ENCODE data around the gene ANO7. TPM values are rescaled to one million over a fixed set of nuclear protein-coding genes. Genes with fewer than 3 reads are reported as not detected.

ANO7 gene
- total RNA-seq, 1 donor from 2014 or later = 1.2 TPM

DNA sequence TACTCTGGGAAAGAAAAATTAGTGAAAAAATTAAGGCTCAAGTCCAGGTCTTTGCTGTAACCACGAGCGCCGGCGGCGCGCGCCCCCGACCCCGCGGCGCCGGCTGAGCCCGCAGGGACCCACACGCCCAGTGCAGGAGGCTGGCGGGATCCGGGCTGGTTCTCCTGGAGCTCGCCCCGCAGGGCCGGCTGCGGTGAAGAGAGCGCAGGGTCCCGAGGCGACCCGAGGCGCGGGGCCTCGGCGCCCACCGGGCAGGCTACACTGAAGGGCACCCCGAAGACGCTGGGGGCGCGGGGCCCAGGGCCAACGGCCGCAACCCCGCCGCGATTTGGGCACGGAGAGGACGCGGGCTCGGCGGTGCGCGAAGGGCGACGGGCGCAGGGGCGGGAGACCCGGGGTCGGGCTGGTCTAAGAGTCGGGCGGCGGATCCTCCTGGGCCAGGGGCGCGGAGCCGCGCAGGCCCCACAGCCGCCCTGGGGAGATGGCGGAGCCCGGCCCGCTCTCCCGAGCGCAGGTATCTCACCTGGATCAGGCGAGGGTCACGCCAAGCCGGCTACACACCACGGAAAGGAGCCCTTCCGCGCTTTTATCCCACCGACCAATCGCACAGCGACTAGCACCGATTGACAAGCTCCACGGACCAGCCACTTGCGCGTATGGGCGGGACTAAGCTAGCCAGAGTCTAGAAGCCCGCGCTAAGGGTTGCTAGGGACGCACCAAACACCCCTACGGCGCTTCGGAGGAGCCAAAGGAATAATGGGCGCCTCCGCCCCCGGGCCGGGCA is 39.4 kb upstream of the ANO7 start, which contains the start of gene PASK:
PASK (minus strand) TSS at position 582 of the 784 bp plus-strand sequence. CDS start 6,440 bp downstream, outside the sequence.
- POLR2A ChIA-PET = interaction anchor here (0.6 to 5.5 kb wide), 16 partner anchors 9 to 235 kb away, joined by 3 to 137 read pairs (median 6); partner anchors contain the start of genes HDLBP, MTERF4 and SEPTIN2
- peak; percentile 78 for DNase-seq
- intact Hi-C loops (cut with micrococcal nuclease) = loop anchor here (1.0 kb wide), 1 partner anchor 207 kb away; the partner anchor contains the start of gene FARP2
- Mint-ChIP-seq H3K4me1 (peaks cover 26% of the 10 kb centered on the region), H3K27ac (peak within 1 kb of the TSS; percentile 95), H3K27me3 (no peaks in the 10 kb centered on the region), H3K4me3 (peak within 1 kb of the TSS; percentile 100), H3K9me3 (no peaks in the 10 kb centered on the region), H3K36me3 (ENCODE audit: low read depth) (peaks cover 26% of the 10 kb centered on the region)
- CTCF ChIA-PET = interaction anchor here (1.0 to 3.9 kb wide), 8 partner anchors 9 to 234 kb away, joined by 3 to 69 read pairs (median 4); no protein-coding TSS in a partner anchor
- TF ChIP-seq, protein P1, sequence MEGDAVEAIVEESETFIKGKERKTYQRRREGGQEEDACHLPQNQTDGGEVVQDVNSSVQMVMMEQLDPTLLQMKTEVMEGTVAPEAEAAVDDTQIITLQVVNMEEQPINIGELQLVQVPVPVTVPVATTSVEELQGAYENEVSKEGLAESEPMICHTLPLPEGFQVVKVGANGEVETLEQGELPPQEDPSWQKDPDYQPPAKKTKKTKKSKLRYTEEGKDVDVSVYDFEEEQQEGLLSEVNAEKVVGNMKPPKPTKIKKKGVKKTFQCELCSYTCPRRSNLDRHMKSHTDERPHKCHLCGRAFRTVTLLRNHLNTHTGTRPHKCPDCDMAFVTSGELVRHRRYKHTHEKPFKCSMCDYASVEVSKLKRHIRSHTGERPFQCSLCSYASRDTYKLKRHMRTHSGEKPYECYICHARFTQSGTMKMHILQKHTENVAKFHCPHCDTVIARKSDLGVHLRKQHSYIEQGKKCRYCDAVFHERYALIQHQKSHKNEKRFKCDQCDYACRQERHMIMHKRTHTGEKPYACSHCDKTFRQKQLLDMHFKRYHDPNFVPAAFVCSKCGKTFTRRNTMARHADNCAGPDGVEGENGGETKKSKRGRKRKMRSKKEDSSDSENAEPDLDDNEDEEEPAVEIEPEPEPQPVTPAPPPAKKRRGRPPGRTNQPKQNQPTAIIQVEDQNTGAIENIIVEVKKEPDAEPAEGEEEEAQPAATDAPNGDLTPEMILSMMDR (IDR thresholded peaks at IDR 0.05) = no peak
- ATAC-seq (ENCODE audit: low read depth) = peak; percentile 78

DNA sequence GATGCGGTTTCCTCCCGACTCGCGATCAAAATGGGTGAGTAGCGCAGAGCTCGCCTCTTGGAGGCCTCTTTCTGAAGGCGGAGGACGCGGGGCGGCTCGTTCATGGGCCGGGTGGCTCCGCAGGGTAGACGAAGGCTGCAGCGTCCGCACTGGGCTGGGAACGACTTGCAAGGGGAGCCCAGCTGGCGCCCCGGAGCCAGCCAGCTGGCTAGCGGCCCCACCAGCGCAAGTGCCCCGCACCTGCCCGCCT is 38.9 kb upstream of the ANO7 start:
- H3K27me3 Mint-ChIP-seq = no peaks in the 10 kb centered on the region
- peak overlapping the region; percentile 100 for H3K4me3 Mint-ChIP-seq
- no peak for DNase-seq
- POLR2A ChIA-PET = interaction anchor here (0.6 to 5.5 kb wide), 16 partner anchors 9 to 235 kb away, joined by 3 to 137 read pairs (median 6); partner anchors contain the start of genes HDLBP, MTERF4 and SEPTIN2
- peak overlapping the region; percentile 85 for H3K27ac Mint-ChIP-seq
- H3K9me3 Mint-ChIP-seq = no peaks in the 10 kb centered on the region
- CTCF ChIA-PET = interaction anchor here (1.0 to 3.9 kb wide), 8 partner anchors 37 to 300 kb away, joined by 3 to 69 read pairs (median 4); no protein-coding TSS in a partner anchor
- TF ChIP-seq, protein P1 (IDR thresholded peaks at IDR 0.05) = no peak
- intact Hi-C loops (cut with micrococcal nuclease) = loop anchor here (1.0 kb wide), 1 partner anchor 207 kb away; the partner anchor contains the start of gene FARP2
- peaks cover 26% of the 10 kb centered on the region for H3K4me1 Mint-ChIP-seq
- peak; percentile 7 for ATAC-seq (ENCODE audit: low read depth)
- H3K36me3 Mint-ChIP-seq (ENCODE audit: low read depth) = peaks cover 27% of the 10 kb centered on the region

DNA sequence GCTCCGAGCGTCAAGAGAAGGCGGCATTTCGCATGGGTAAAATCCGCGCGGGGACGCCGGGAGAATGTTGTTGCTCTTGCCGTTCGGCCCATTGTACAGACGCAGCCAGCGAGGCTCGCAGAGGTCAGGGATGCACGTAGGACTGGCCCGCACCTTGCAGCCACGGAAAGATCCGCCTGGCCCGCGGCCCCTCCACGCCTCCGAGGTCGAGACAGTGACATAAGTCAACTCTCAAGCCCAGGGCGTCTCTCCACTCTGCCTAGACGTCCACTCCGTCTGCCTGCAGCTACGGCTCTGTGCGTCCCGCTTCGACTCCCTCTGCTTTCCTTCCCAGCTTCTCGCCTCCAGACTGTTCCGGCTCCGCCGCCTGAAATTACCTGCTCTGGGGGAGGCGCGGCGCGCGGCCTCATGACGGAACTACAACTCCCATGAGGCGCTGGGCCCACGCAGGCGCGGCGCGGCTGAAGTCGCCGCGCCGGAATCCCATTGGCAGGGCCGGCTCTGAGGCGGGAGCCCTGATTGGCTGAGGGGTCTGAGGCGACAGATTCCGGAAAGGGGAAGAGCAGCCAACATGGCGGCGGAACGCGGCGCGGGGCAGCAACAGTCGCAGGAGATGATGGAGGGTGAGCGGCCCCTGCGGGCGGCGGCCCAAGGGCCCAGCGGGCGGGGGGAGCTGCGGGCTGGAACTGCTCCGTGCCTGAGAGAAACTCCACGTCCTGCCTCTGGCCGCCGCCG is 38.4 kb upstream of the ANO7 start, which contains the start of gene PPP1R7:
PPP1R7 (plus strand) TSS at position 543 of the 735 bp plus-strand sequence; CDS start at position 572, 29 bp downstream.
- TF ChIP-seq, protein P1 (IDR thresholded peaks at IDR 0.05) = no peak
- peak; percentile 83 for ATAC-seq (ENCODE audit: low read depth)
- Mint-ChIP-seq H3K4me3 (peak within 1 kb of the TSS; percentile 100), H3K36me3 (ENCODE audit: low read depth) (peaks cover 30% of the 10 kb centered on the region), H3K27ac (peak within 1 kb of the TSS; percentile 95), H3K4me1 (peaks cover 26% of the 10 kb centered on the region), H3K27me3 (no peaks in the 10 kb centered on the region), H3K9me3 (no peaks in the 10 kb centered on the region)
- intact Hi-C loops (cut with micrococcal nuclease) = loop anchor here (1.0 to 10.0 kb wide), 13 partner anchors 23 to 465 kb away; partner anchors contain the start of genes FARP2, HDLBP, MTERF4 and SEPTIN2
- ChIA-PET CTCF (interaction anchor here (1.0 to 3.9 kb wide), 15 partner anchors 37 to 300 kb away, joined by 3 to 69 read pairs (median 5); partner anchors contain the start of gene MTERF4), POLR2A (interaction anchor here (0.6 to 5.5 kb wide), 27 partner anchors 10 to 711 kb away, joined by 3 to 137 read pairs (median 6); partner anchors contain the start of genes HDLBP, MTERF4 and SEPTIN2)
- peak; percentile 84 for DNase-seq

DNA sequence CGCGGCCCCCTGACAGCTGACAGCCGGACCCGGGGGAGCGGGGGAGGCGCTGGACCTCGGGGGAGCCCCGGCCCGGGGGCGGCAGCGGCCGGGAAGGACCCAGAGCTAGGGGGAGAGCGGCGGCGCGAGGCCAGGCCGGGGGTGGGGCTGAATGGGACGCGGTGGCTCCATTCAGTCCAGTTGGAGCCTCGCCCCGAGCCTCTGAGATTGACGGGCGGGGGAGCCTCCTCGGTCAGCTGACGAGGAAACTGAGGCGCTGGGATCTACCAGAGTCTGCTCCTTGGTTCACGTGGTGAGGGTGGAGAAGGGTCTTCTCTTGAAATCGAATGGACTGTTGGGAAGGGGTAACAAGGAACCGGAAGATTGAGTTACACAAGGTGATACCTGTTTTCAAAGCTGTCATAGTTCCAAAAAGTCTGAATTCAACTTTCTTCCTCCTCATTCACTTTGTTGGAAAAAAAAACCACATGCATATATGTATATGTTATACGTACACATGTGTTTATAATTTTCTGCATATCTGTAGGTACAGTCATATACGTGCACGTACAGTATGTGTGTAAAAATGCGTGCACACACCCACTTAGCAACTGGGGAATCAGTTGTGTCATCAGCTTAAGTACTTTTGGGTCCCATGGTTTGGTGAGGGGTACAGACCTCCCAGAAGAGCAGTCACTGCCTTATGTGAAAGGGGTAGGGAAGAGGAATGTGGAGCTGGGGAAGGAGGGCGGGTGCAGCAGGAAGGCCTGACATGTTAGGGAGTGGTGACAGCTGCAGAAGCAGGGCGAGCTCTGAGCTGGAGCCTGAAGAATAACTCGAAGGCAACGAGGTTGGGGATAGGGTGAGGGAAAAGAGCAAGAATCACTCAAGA is 37.6 kb upstream of the ANO7 start:
- Mint-ChIP-seq H3K27me3 (no peaks in the 10 kb centered on the region), H3K36me3 (ENCODE audit: low read depth) (peaks cover 34% of the 10 kb centered on the region), H3K27ac (peak overlapping the region; percentile 95), H3K4me1 (peaks cover 26% of the 10 kb centered on the region), H3K4me3 (peak overlapping the region; percentile 100), H3K9me3 (no peaks in the 10 kb centered on the region)
- CTCF ChIA-PET = interaction anchor here (1.0 to 3.9 kb wide), 10 partner anchors 11 to 301 kb away, joined by 3 to 69 read pairs (median 5); partner anchors contain the start of gene MTERF4
- intact Hi-C loops (cut with micrococcal nuclease) = loop anchor here (1.0 to 10.0 kb wide), 12 partner anchors 24 to 464 kb away; partner anchors contain the start of genes HDLBP, MTERF4, SEPTIN2 and SNED1
- TF ChIP-seq, protein P1 (IDR thresholded peaks at IDR 0.05) = no peak
- no peak for DNase-seq
- ATAC-seq (ENCODE audit: low read depth) = no peak
- POLR2A ChIA-PET = interaction anchor here (0.6 to 5.5 kb wide), 21 partner anchors 10 to 712 kb away, joined by 3 to 137 read pairs (median 6); partner anchors contain the start of genes HDLBP, MTERF4 and SEPTIN2

Data from activated B cell treated with CpG ODN at 0.5 μM for 24 hours (primary cell).